Ectodermal cell (in vitro differentiated cells): ENCODE results near the gene TRIO.

Experiments
- H3K27ac ChIP-seq: 2 replicates; pipeline ENCODE4 v1.7.0; 2013; ENCODE audit warnings: mild to moderate bottlenecking, low read depth, low read length; ENCODE audit not compliant: insufficient read depth, poor library complexity, severe bottlenecking
- H3K27me3 ChIP-seq: 2 replicates; pipeline ENCODE4 v1.7.0; 2013; ENCODE audit warnings: mild to moderate bottlenecking, low read length; ENCODE audit not compliant: insufficient read depth, control insufficient read depth, poor library complexity, severe bottlenecking
- H3K36me3 ChIP-seq: one replicate; pipeline ENCODE4 v1.7.0; 2013; ENCODE audit warnings: low read length; ENCODE audit not compliant: control insufficient read depth, insufficient read depth
- H3K4me1 ChIP-seq: one replicate; pipeline ENCODE4 v1.7.0; 2013; ENCODE audit warnings: low read length; ENCODE audit not compliant: control insufficient read depth, insufficient read depth
- H3K4me3 ChIP-seq: 2 replicates; pipeline ENCODE4 v1.7.0; 2013; ENCODE audit warnings: low read depth, low read length, control low read depth; ENCODE audit not compliant: insufficient read depth
- H3K9me3 ChIP-seq: 2 replicates; pipeline ENCODE4 v1.7.0; 2013; ENCODE audit warnings: mild to moderate bottlenecking, low read length, moderate library complexity; ENCODE audit not compliant: control insufficient read depth
- WGBS, 2 experiments: methylation state at CpG; one replicate each; pipeline ENCODE4 v1.1.7; 2013; ENCODE audit warnings: missing lambda C conversion rate in 2 of 2; 5-methylcytosine and 5-hydroxymethylcytosine counted together

TRIO gene

GRCh38 chr5:14486486-14486885 is 343.3 kb downstream of the TRIO start:
- peaks cover 37% of the 10 kb centered on the region for H3K36me3 ChIP-seq
- H3K4me1 ChIP-seq: no peaks in the 10 kb centered on the region
- 97 to 99% methylated on average over 5 of the region's 5 CpGs for WGBS, 2 experiments

GRCh38 chr5:14486996-14487896 is 344.1 kb downstream of the TRIO start:
- Histone ChIP-seq H3K4me3 (no peak overlapping the region), H3K27ac (no peak overlapping the region), H3K9me3 (no peaks in the 10 kb centered on the region), H3K4me1 (no peaks in the 10 kb centered on the region), H3K27me3 (no peaks in the 10 kb centered on the region), H3K36me3 (peaks cover 32% of the 10 kb centered on the region)
- 96% methylated on average over 62 of the region's 62 CpGs for WGBS, 2 experiments

More at GRCh38 chr5:14486486-14486885, 343.3 kb downstream of the TRIO start:
- no peaks in the 10 kb centered on the region for H3K9me3 ChIP-seq
- no peak overlapping the region for H3K4me3 ChIP-seq
- H3K27ac ChIP-seq: no peak overlapping the region
- no peaks in the 10 kb centered on the region for H3K27me3 ChIP-seq

GRCh38 chr5:14487897-14488570 is 344.9 kb downstream of the TRIO start:
- Histone ChIP-seq H3K27ac (no peak overlapping the region), H3K36me3 (peaks cover 26% of the 10 kb centered on the region), H3K4me3 (no peak overlapping the region), H3K4me1 (no peaks in the 10 kb centered on the region), H3K27me3 (no peaks in the 10 kb centered on the region), H3K9me3 (no peaks in the 10 kb centered on the region)
- 95 to 97% methylated on average over 60 of the region's 60 CpGs for whole genome bisulfite sequencing, 2 experiments

GRCh38 chr5:14488709-14489108 is 345.6 kb downstream of the TRIO start:
- no peaks in the 10 kb centered on the region for H3K9me3 ChIP-seq
- no peaks in the 10 kb centered on the region for H3K4me1 ChIP-seq
- no peak overlapping the region for H3K4me3 ChIP-seq
- no peak overlapping the region for H3K27ac ChIP-seq
- H3K36me3 ChIP-seq: peaks cover 20% of the 10 kb centered on the region
- WGBS, 2 experiments: 93% methylated on average over 9 to 10 of the region's 11 CpGs
- H3K27me3 ChIP-seq: no peaks in the 10 kb centered on the region

GRCh38 chr5:14489643-14490042 is 346.5 kb downstream of the TRIO start:
- Histone ChIP-seq H3K27me3 (no peaks in the 10 kb centered on the region), H3K9me3 (no peaks in the 10 kb centered on the region), H3K4me1 (no peaks in the 10 kb centered on the region), H3K36me3 (peaks cover 14% of the 10 kb centered on the region), H3K27ac (no peak overlapping the region), H3K4me3 (no peak overlapping the region)
- WGBS, 2 experiments: 92 to 94% methylated on average over 5 of the region's 5 CpGs

- no peaks in the 10 kb centered on the region for H3K4me1 ChIP-seq
- H3K27ac ChIP-seq: no peak overlapping the region
- H3K4me3 ChIP-seq: no peak overlapping the region
- H3K27me3 ChIP-seq: no peaks in the 10 kb centered on the region
- 95 to 97% methylated on average over 2 of the region's 2 CpGs for WGBS, 2 experiments
- H3K9me3 ChIP-seq: no peaks in the 10 kb centered on the region
- H3K36me3 ChIP-seq: peaks cover 12% of the 10 kb centered on the region
These were observed 347.2 kb downstream of the TRIO start for GRCh38 chr5:14490309-14490711.

DNA sequence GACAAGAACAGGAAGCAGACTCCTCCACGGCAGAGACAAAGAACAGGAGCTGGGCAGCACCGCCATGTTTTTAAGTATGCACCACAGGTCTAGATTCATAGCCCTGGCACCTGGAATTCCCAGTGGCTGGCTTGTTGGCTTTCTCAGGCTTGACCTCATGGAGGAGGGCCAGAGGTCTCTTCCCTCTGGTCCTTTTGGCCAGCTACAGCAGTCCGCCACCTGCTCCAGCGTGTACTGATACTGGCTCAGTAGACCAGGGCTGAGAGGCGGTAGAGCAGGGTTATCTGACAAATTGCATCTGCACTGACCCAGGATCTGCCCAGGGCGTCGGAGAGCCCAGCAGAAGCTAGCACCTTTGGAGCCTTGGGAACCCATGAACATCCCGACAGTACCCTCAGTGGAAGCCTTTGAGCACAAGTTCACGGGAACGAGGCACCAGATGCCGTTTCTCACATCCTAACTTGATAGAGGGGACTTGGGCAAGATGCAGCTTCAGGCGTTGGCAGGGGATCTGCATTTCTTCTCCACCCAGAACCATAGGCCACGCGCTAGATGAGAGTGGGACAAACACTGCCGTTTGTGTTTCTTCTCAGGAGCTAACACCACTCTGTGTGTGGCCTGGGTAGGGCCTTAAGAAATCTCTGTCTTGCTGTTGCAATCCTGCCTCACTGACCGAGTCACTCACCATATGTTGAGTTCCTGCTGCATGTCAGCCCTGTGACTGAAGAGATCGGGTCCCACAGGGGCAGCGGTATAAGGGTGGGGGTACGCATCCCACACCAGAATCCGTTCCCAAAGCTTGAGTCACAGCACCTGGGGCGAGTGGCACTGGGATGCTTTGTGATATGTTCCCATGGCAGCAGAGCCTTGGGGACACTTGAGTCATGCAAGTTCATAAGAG is 348.1 kb downstream of the TRIO start:
- Histone ChIP-seq H3K4me3 (no peak overlapping the region), H3K9me3 (no peaks in the 10 kb centered on the region), H3K27ac (no peak overlapping the region), H3K36me3 (peaks cover 13% of the 10 kb centered on the region), H3K27me3 (no peaks in the 10 kb centered on the region), H3K4me1 (no peaks in the 10 kb centered on the region)
- 96% methylated on average over 21 of the region's 21 CpGs for WGBS, 2 experiments

DNA sequence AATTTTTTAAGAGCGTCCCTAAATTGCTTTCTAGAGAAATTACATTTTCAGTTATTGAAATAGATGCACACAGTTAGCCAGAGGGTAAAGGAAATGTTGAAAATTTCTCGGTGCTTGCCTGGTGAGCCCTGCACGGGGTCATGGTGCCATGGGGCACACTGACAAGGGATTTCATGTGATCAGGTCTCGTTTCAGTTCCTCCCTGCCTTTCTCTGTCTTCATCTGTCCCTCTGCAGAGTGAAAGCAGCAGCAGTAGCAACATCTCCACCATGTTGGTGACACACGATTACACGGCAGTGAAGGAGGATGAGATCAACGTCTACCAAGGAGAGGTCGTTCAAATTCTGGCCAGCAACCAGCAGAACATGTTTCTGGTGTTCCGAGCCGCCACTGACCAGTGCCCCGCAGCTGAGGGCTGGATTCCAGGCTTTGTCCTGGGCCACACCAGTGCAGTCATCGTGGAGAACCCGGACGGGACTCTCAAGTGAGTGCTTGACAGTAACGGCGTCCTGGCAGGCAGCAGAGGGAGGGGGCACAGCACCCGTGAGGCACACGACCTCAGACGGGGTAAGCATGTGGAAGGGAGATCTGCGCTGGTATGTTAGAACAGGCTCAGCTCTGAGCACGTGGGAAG is 349.3 kb downstream of the TRIO start:
- WGBS, 2 experiments: 95 to 96% methylated on average over 21 of the region's 21 CpGs
- peaks cover 13% of the 10 kb centered on the region for H3K36me3 ChIP-seq
- no peaks in the 10 kb centered on the region for H3K9me3 ChIP-seq
- no peak overlapping the region for H3K4me3 ChIP-seq
- H3K4me1 ChIP-seq: no peaks in the 10 kb centered on the region
- H3K27me3 ChIP-seq: no peaks in the 10 kb centered on the region
- no peak overlapping the region for H3K27ac ChIP-seq

DNA sequence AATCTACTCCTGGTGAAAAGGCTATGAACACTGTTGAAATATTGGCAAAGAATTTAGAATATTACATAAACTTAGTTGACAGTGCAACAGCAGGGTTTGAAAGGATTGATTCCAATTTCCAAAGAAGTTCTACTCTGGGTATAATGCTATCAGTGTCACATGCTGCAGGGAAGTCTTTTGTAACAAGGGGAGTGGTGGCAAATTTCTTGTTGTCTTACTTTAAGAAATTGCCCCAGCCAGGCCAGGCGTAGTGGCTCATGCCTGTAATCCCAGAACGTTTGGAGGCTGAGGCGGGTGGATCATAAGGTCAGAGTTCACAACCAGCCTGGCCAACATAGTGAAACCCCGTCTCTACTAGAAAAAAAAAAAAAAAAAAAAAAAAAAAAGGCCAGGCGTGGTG is 352.2 kb downstream of the TRIO start:
- 94 to 95% methylated on average over 5 of the region's 5 CpGs for WGBS, 2 experiments
- Histone ChIP-seq H3K27me3 (no peaks in the 10 kb centered on the region), H3K27ac (no peak overlapping the region), H3K4me1 (no peaks in the 10 kb centered on the region), H3K36me3 (peaks cover 23% of the 10 kb centered on the region), H3K9me3 (no peaks in the 10 kb centered on the region), H3K4me3 (no peak overlapping the region)
